OCI-LY7 (cell line): ENCODE results near the gene YAE1. TPM values are rescaled to one million over a fixed set of nuclear protein-coding genes. Genes with fewer than 3 reads are reported as not detected.

ENCODE experiments used
- BruUV-seq: library from RNA; stranded (reverse); fragments of 400-500 nt; replicated peaks from 2 replicates; lab custom pipeline; 2021; lab: Mats Ljungman, UMichigan
- CTCF ChIA-PET: fragments of 300-600 bp; sonication (Branson Sonifier 250); formaldehyde crosslinking; loops from one replicate; lab custom pipeline; 2022; ENCODE audit warnings: antibody characterized with exemption; ENCODE audit not compliant: unreplicated experiment; lab: Charles Lee
- POLR2A ChIA-PET: fragments of 300-600 bp; sonication (Branson Sonifier 250); formaldehyde crosslinking; loops from one replicate; lab custom pipeline; 2022; ENCODE audit warnings: antibody characterized with exemption; lab: Charles Lee
- DNase-seq: peaks from one replicate; pipeline ENCODE4 v3.0.0-alpha.2; 2015; ENCODE audit warnings: low spot score
- H2AFZ ChIP-seq: fragments of 200-600 bp; sonication (generic), shearing (Covaris generic); 2 replicates; pipeline ENCODE4 v1.6.1; 2014; ENCODE audit warnings: mild to moderate bottlenecking, antibody characterized with exemption, low read length, moderate library complexity
- H3K27ac ChIP-seq: fragments of 200-600 bp; sonication (generic); 2 replicates; pipeline ENCODE4 v1.5.1; 2014; ENCODE audit warnings: mixed run types, low read depth, mild to moderate bottlenecking, moderate library complexity, low read length, inconsistent platforms; ENCODE audit not compliant: poor library complexity, severe bottlenecking
- H3K36me3 ChIP-seq: fragments of 200-600 bp; sonication (generic); 2 replicates; pipeline ENCODE4 v1.6.1; 2014; ENCODE audit warnings: mild to moderate bottlenecking, antibody characterized with exemption, low read length, moderate library complexity, mixed read lengths; ENCODE audit not compliant: insufficient read depth
- H3K4me1 ChIP-seq: fragments of 200-600 bp; sonication (generic); 2 replicates; pipeline ENCODE4 v1.5.1; 2014; ENCODE audit warnings: mild to moderate bottlenecking, low read length; ENCODE audit not compliant: insufficient read depth, poor library complexity, severe bottlenecking
- H3K4me2 ChIP-seq: fragments of 200-600 bp; sonication (generic); 2 replicates; pipeline ENCODE4 v1.6.1; 2014; ENCODE audit warnings: mild to moderate bottlenecking, low read length
- H3K4me3 ChIP-seq: fragments of 200-600 bp; sonication (generic); 2 replicates; pipeline ENCODE4 v1.5.1; 2014; ENCODE audit warnings: mild to moderate bottlenecking, low read depth, low read length; ENCODE audit not compliant: poor library complexity, severe bottlenecking
- H3K79me2 ChIP-seq: fragments of 200-600 bp; sonication (generic); 2 replicates; pipeline ENCODE4 v1.6.1; 2016; ENCODE audit warnings: low read depth, mild to moderate bottlenecking, low read length, moderate library complexity, mixed read lengths; ENCODE audit not compliant: insufficient read depth
- H3K9me2 ChIP-seq: fragments of 200-600 bp; sonication (generic); 2 replicates; pipeline ENCODE4 v1.6.1; 2016; ENCODE audit warnings: mild to moderate bottlenecking, low read length, mixed read lengths; ENCODE audit not compliant: insufficient read depth
- H3K9me3 ChIP-seq: fragments of 200-600 bp; sonication (generic); 2 replicates; pipeline ENCODE4 v1.6.1; 2014; ENCODE audit warnings: mild to moderate bottlenecking, mixed run types, low read length, mixed read lengths
- H4K20me1 ChIP-seq: fragments of 200-600 bp; sonication (generic); 2 replicates; pipeline ENCODE4 v1.6.1; 2014; ENCODE audit warnings: mild to moderate bottlenecking, antibody characterized with exemption, low read length, moderate library complexity, mixed read lengths; ENCODE audit not compliant: insufficient read depth
- CTCF ChIP-seq: fragments of 200-600 bp; sonication (generic); conservative IDR thresholded peaks from 2 replicates; pipeline ENCODE4 v1.5.1; 2014; ENCODE audit warnings: mild to moderate bottlenecking, antibody characterized with exemption, low read length, moderate library complexity, mixed read lengths
- EZH2phosphoT487 ChIP-seq: fragments of 200-600 bp; sonication (generic); IDR thresholded peaks from 2 replicates; pipeline ENCODE4 v1.6.1; 2018; ENCODE audit warnings: low read depth, borderline replicate concordance, mild to moderate bottlenecking, mixed run types, antibody characterized with exemption, low read length, moderate library complexity, mixed read lengths
- intact Hi-C: fragments of 100-400 bp; cut with micrococcal nuclease; formaldehyde crosslinking; loops from one replicate; pipeline ENCODE4 v1.10.0; 2022; ENCODE audit not compliant: unreplicated experiment
- total RNA-seq, 2 experiments: library from RNA; depleted of rRNA in 1 of 2; stranded (reverse); fragments of >200 nt in 1 of 2; shearing (Covaris generic) in 1 of 2; gene quantifications; 2 replicates each; pipeline ENCODE4 v1.2.3, GENCODE V29; 2014 to 2022

The YAE1 gene
- total RNA-seq, 2 experiments from 2014 or later = 17.3 to 37.5 TPM

GRCh38 chr7:39517240-39517639 is 49.0 kb upstream of the YAE1 start:
- no peaks in the 10 kb centered on the region for H3K79me2 ChIP-seq
- H3K4me1 ChIP-seq = no peaks in the 10 kb centered on the region
- CTCF ChIA-PET = no interaction called here
- no peak overlapping the region for H2AFZ ChIP-seq
- H3K9me2 ChIP-seq = no peaks in the 10 kb centered on the region
- POLR2A ChIA-PET = no interaction called here
- DNase-seq = no peak
- H3K4me3 ChIP-seq = no peak overlapping the region
- no peak overlapping the region for H3K4me2 ChIP-seq
- BruUV-seq = no TSS peak
- no peak overlapping the region for H3K27ac ChIP-seq
- H3K36me3 ChIP-seq = no peaks in the 10 kb centered on the region
- no peaks in the 10 kb centered on the region for H3K9me3 ChIP-seq
- TF ChIP-seq EZH2phosphoT487 = no peak
- no peak for TF ChIP-seq CTCF
- no peaks in the 10 kb centered on the region for H4K20me1 ChIP-seq
- intact Hi-C loops = no loop called here

DNA sequence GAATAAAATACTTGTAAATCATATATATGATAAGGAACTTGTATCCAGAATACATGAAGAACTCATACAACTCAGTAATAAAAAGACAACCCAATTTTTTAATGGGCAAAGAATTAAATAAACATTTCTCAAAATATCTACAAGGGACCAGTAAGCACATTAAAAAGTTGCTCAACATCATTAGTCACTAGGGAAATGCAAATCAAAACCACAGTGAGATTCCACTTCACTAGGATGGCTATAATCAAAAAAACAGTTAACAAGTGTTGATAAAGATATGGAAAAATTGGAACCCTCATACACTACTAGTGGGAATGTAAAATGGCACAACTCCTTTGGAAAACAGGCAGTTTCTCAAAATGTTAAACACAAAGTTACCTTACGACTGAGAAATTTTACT is 40.3 kb upstream of the YAE1 start:
- no peak overlapping the region for H3K4me3 ChIP-seq
- H3K4me2 ChIP-seq = no peak overlapping the region
- no peak for TF ChIP-seq EZH2phosphoT487
- TF ChIP-seq CTCF = no peak
- H3K79me2 ChIP-seq = no peaks in the 10 kb centered on the region
- ChIA-PET CTCF (no interaction called here), POLR2A (interaction anchor here (0.6 kb wide), 1 partner anchor 348 kb away, joined by 4 read pairs; no protein-coding TSS in a partner anchor)
- no peaks in the 10 kb centered on the region for H3K4me1 ChIP-seq
- H3K36me3 ChIP-seq = no peaks in the 10 kb centered on the region
- DNase-seq = no peak
- H2AFZ ChIP-seq = no peak overlapping the region
- intact Hi-C loops = no loop called here
- H4K20me1 ChIP-seq = no peaks in the 10 kb centered on the region
- no peaks in the 10 kb centered on the region for H3K9me3 ChIP-seq
- no TSS peak for BruUV-seq
- H3K27ac ChIP-seq = no peak overlapping the region
- no peaks in the 10 kb centered on the region for H3K9me2 ChIP-seq

- POLR2A ChIA-PET = interaction anchor here (0.6 kb wide), 1 partner anchor 1120 kb away, joined by 4 read pairs; no protein-coding TSS in a partner anchor
- H4K20me1 ChIP-seq = no peaks in the 10 kb centered on the region
Measured at GRCh38 chr7:39526666-39527065, 39.5 kb upstream of the YAE1 start.

More at GRCh38 chr7:39526666-39527065, 39.5 kb upstream of the YAE1 start:
- Histone ChIP-seq H3K4me3 (no peak overlapping the region), H3K4me1 (no peaks in the 10 kb centered on the region), H3K36me3 (no peaks in the 10 kb centered on the region), H3K9me3 (no peaks in the 10 kb centered on the region), H3K4me2 (no peak overlapping the region), H2AFZ (no peak overlapping the region), H3K9me2 (no peaks in the 10 kb centered on the region), H3K79me2 (no peaks in the 10 kb centered on the region), H3K27ac (no peak overlapping the region)
- no peak for DNase-seq
- BruUV-seq = no TSS peak
- no peak for TF ChIP-seq CTCF
- TF ChIP-seq EZH2phosphoT487 = no peak
- intact Hi-C loops = no loop called here
- CTCF ChIA-PET = no interaction called here
